Measurements from ENCODE around the gene LRGUK.
A peak's percentile ranks its signal among the peaks of the same experiment; 100 is the strongest.

LRGUK gene

GRCh38 chr7:134126596-134126965 lies 559 bp upstream of the LRGUK start:
- DNase-seq = no peak

GRCh38 chr7:134128829-134129228 lies 1.7 kb downstream of the LRGUK start:
- no peak for DNase-seq

DNA sequence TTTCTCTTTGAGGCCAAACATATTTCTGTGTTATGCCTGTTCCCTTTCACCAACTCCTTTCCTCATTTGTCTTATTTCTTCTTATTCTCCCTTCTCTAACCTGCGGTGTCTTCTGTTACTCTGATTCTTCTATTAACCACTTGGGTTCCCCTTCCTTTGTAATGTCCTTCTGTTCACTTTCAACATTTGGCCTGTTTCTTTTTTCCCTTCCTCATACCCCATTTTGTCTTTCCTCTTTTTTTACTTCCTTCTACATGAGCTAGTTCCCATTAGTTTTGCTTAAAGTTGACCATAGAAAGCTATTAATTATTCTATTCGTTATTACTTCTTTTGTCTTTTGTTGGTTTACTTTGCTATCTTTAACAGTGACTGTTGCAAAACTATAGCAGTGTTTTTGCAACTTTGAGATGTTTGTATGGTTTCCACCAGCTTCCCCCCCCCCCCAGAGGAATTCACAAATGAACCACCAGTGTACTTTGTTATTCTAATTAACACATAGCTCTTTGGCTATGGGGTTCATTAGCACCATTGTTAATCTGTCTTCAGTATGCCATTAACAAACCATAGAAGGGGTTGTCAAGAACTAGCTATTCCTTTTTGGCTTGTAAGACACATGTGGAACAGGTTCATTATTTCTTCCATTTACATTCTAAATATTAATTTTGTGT lies 2.9 kb downstream of the LRGUK start:
- DNase-seq = no peak

GRCh38 chr7:134134004-134134403 lies 6.9 kb downstream of the LRGUK start:
- no peak for DNase-seq

GRCh38 chr7:134140889-134141867 lies 14.0 kb downstream of the LRGUK start:
- DNase-seq = peak; percentile 41

GRCh38 chr7:134141868-134142264 lies 14.7 kb downstream of the LRGUK start:
- no peak for DNase-seq

- DNase-seq = no peak
Measured at GRCh38 chr7:134153493-134154136, 26.5 kb downstream of the LRGUK start.

- no peak for DNase-seq
Measured at GRCh38 chr7:134154581-134155130, 27.5 kb downstream of the LRGUK start.

GRCh38 chr7:134155206-134155605 lies 28.1 kb downstream of the LRGUK start:
- no peak for DNase-seq

GRCh38 chr7:134155871-134156270 lies 28.7 kb downstream of the LRGUK start:
- DNase-seq = no peak

DNA sequence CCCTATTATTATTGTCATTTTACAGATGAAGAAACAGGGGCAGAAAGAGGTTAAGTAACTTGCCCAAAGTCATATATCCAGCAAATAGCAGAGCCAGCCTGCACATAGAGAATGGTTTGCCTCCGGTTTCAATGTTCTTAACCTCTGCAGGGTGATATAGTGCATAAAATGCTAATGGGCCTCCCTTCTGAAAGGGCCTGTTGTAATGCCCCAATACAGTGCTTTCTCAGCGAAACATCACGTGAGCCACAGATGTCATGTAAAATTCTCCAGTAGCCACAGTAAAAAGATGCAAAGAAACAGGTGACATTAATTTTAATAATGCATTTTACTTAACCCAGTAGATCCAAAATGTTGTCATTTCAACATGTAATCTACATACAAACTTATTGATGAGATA lies 38.1 kb downstream of the LRGUK start:
- DNase-seq = no peak

DNA sequence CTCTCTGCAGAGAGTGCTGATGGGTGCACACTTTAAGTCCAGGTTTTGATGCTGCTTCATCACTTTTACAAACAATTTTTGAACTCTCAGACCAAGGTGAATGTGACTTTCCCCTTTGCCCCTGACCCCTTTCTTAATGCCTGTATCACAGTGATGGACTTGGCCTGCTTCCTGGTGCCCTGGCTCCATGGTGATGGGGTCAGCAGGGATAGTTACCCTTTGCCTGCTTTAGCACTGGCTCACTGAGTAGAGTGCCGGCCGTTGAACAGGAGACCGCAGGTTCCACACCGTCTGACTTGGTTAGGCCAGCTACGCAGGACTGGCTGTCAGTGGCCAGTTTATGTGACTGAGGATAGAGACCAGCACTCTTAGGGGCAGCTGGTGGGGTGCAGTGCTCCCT lies 40.1 kb downstream of the LRGUK start:
- DNase-seq = no peak

- no peak for DNase-seq
Measured at GRCh38 chr7:134167841-134168240, 40.7 kb downstream of the LRGUK start.

GRCh38 chr7:134174795-134175261 lies 47.7 kb downstream of the LRGUK start:
- DNase-seq = no peak

GRCh38 chr7:134175334-134176036 lies 48.3 kb downstream of the LRGUK start:
- no peak for DNase-seq

- DNase-seq = no peak
Measured at GRCh38 chr7:134176037-134176350, 48.9 kb downstream of the LRGUK start.

DNA sequence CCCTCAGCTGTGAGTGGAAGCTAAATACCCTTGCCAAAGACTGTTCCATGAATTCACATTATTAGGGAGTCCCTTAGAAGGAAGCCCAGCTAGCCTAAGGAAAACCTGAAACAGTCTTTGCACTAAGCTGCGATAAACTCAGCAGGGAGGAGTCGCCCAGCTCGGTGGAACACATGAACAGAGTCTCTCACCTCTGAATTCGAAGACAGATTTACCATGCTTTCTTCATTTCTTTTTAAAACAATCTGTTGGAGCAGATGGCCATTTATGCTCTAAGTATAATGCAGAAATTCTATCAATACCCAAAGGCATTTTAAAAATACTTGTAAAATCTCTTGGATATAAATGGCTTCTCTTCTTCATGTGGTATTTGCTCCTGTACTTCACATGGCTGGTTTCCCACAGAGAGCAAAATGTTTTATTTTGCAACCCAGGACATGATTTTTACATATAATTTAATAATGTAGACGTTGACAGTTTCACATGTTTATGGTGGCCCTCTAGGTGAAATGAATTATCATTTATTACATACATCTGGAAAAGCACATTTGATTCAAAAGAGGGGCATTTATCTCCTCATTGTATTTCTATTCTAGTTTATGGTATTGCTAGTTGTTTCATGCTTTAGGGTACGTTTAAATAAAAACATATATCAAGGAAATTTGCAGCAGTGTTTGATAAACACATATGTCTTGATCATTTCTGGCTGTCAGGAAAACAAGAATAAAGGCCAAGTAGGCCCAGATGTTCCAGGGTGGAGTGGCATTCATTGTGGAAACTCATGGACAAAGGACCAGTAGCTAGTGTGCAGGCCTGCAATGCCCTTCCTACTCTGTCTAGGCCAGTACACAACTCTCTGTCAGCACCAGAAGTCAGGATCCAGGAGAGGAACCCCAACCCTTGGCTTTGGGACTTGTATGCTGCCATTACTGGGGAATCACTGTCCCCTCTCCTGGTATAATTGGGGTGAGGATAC lies 52.2 kb downstream of the LRGUK start:
- no peak for DNase-seq

DNA sequence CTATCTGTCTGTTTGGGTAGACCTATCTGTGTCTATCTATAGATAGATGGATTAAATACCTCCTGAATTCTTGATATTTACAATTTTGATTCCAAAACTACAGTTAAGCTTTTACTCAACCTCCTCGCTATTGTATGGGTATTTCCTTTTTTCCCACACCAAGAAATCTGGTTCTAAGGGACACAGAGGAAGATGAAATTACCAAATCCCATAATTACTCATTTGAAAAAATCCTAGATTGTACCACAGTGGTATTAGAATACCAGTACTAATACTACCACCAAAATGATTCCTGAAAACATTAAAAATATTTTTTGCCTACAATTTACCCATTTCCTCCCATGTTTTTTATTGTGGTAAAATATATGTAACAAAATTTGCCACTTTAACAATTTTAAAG lies 53.2 kb downstream of the LRGUK start:
- no peak for DNase-seq

GRCh38 chr7:134182078-134182477 lies 54.9 kb downstream of the LRGUK start:
- DNase-seq = no peak

GRCh38 chr7:134184767-134185166 lies 57.6 kb downstream of the LRGUK start:
- DNase-seq = no peak

DNA sequence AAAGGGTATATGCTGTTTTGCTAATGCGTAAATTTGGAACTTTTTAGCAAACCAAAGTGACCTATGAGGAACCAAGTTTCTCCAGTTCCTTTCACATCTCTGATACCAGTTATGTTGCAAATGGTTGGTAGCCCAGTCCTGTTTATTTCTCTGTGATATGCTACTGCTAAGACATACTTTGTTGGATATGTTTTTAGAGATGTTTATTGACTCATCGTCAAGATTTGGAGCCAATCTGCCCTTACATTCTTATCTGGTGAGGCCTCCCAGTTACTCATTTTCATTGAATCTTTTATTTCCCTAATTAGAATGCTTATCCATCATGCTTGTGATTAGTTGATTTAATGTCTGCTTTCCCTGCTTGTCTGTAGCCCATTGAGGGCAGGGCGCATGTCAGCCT lies 58.9 kb downstream of the LRGUK start:
- DNase-seq = no peak

DNA sequence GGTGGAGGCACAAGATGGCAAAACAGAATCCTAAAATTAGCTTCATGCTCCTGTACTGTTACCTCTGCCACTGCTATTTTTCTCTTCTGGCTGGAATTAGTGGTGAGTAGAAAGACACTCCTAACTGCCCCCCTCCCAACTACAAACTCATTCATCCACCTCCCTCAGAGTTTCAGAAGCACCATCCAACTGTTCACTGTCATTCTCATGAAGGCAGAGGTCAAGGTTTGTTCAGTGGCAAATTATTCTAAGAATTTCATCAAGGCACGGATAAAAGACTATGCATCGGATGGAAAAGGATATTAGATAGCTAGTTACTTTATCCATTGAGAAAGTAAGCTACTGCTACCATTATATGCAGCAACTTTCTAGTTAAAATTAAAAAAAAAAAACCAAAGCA lies 59.7 kb downstream of the LRGUK start:
- DNase-seq = no peak
